ENCODE data around the gene RABGAP1.

- TF ChIP-seq CTCF (IDR thresholded peaks at IDR 0.05; ENCODE audit: low read depth, low read length, missing input control) (no peak), EGR1 (IDR thresholded peaks at IDR 0.05; ENCODE audit: low read depth in 2 of 2) (no peak), RAD21 (IDR thresholded peaks at IDR 0.05) (no peak), GABPA (IDR thresholded peaks at IDR 0.05 in 1 of 2, conservative IDR thresholded peaks at IDR 0.05 in 1 of 2) (no peak)
- TF ChIP-seq, protein P1, sequence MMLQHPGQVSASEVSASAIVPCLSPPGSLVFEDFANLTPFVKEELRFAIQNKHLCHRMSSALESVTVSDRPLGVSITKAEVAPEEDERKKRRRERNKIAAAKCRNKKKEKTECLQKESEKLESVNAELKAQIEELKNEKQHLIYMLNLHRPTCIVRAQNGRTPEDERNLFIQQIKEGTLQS (IDR thresholded peaks at IDR 0.05), result no peak
- TF ChIP-seq, protein P2, sequence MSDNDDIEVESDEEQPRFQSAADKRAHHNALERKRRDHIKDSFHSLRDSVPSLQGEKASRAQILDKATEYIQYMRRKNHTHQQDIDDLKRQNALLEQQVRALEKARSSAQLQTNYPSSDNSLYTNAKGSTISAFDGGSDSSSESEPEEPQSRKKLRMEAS (IDR thresholded peaks at IDR 0.05), result no peak
Observed at GRCh38 chr9:123033864-123034601, 93.2 kb downstream of the RABGAP1 start.
